HL-60 (cell line): ENCODE results near the gene SLC39A12.

Experiments
- DNase-seq, 2 experiments: peaks; one replicate each; pipeline ENCODE4 v3.0.0-alpha.2; 2010 to 2020; ENCODE audit warnings: low read depth in 1 of 2, low spot score in 1 of 2
- H3K27ac ChIP-seq: fragments of 250-450 bp; sonication (Bioruptor Pico); replicated peaks from 2 replicates; pipeline ENCODE4 v1.5.1; 2020; ENCODE audit warnings: mild to moderate bottlenecking, moderate library complexity
- H3K27me3 ChIP-seq: fragments of 250-450 bp; sonication (Bioruptor Pico); 2 replicates; pipeline ENCODE4 v1.5.1; 2021; ENCODE audit warnings: mild to moderate bottlenecking, moderate library complexity; ENCODE audit not compliant: insufficient read depth, poor library complexity, severe bottlenecking
- H3K4me3 ChIP-seq: replicated peaks from 2 replicates; pipeline ENCODE4 v1.5.1; 2011; ENCODE audit warnings: mild to moderate bottlenecking, control low read depth, low read length; ENCODE audit not compliant: insufficient read depth
- CTCF ChIP-seq: IDR thresholded peaks from one replicate; pipeline ENCODE4 v1.5.1; 2011; ENCODE audit warnings: low read length, control low read depth, inconsistent platforms; ENCODE audit not compliant: insufficient read depth
- GABPA ChIP-seq: IDR thresholded peaks from 2 replicates; pipeline ENCODE4 v1.6.1; 2012; ENCODE audit warnings: low read depth
- POLR2AphosphoS5 ChIP-seq: IDR thresholded peaks from 2 replicates; pipeline ENCODE4 v1.6.1; 2012; ENCODE audit warnings: low read depth
- REST ChIP-seq: IDR thresholded peaks from 2 replicates; pipeline ENCODE4 v1.6.1; 2012; ENCODE audit warnings: low read depth; ENCODE audit not compliant: insufficient replicate concordance
- SPI1 ChIP-seq: IDR thresholded peaks from 2 replicates; pipeline ENCODE4 v1.6.1; 2012; ENCODE audit warnings: low read depth, mild to moderate bottlenecking, borderline replicate concordance

SLC39A12 gene

GRCh38 chr10:17965649-17966235 lies 14.0 kb downstream of the SLC39A12 start:
- Histone ChIP-seq H3K27me3 (no peaks in the 10 kb centered on the region), H3K27ac (no peak overlapping the region), H3K4me3 (no peak overlapping the region)
- no peak for DNase-seq
- TF ChIP-seq POLR2AphosphoS5: no peak
- TF ChIP-seq CTCF: no peak
- TF ChIP-seq GABPA: no peak
- no peak for TF ChIP-seq REST
- TF ChIP-seq SPI1: no peak

GRCh38 chr10:17974505-17974904 lies 22.8 kb downstream of the SLC39A12 start:
- H3K27me3 ChIP-seq: no peaks in the 10 kb centered on the region
- TF ChIP-seq GABPA (no peak), POLR2AphosphoS5 (no peak), REST (no peak), SPI1 (no peak), CTCF (no peak)
- H3K4me3 ChIP-seq: no peak overlapping the region
- DNase-seq: no peak
- no peak overlapping the region for H3K27ac ChIP-seq

- H3K4me3 ChIP-seq: no peak overlapping the region
- DNase-seq: no peak
- no peak for TF ChIP-seq CTCF
- TF ChIP-seq SPI1: no peak
- TF ChIP-seq REST: no peak
- no peak for TF ChIP-seq POLR2AphosphoS5
- TF ChIP-seq GABPA: no peak
- no peaks in the 10 kb centered on the region for H3K27me3 ChIP-seq
- H3K27ac ChIP-seq: no peak overlapping the region
Measured at GRCh38 chr10:17980846-17981565, 29.3 kb downstream of the SLC39A12 start.
